Testis (tissue), 2 donors: Measurements from ENCODE around the gene KRTAP1-4.

Experiments
- CTCF ChIP-seq, 3 experiments: fragments of 450-650 bp in 2 of 3; fragments of 200-600 bp in 1 of 3; sonication (generic) in 1 of 3; IDR thresholded peaks; one replicate each; pipeline ENCODE4 v1.5.1; 2016 to 2019; ENCODE audit warnings: antibody characterized with exemption in 3 of 3, mild to moderate bottlenecking in 2 of 3, moderate library complexity in 1 of 3
- POLR2A ChIP-seq: fragments of 450-650 bp; IDR thresholded peaks from one replicate; pipeline ENCODE4 v1.6.1; 2017; ENCODE audit warnings: antibody characterized with exemption, mild to moderate bottlenecking, moderate library complexity

- TF ChIP-seq CTCF (IDR thresholded peaks at IDR 0.05) (no peak), POLR2A (no peak)
Measured at GRCh38 chr17:41016578-41017215, 13.3 kb downstream of the KRTAP1-4 start.
